Measurements from ENCODE around the gene RTN1.

Gene RTN1

DNA sequence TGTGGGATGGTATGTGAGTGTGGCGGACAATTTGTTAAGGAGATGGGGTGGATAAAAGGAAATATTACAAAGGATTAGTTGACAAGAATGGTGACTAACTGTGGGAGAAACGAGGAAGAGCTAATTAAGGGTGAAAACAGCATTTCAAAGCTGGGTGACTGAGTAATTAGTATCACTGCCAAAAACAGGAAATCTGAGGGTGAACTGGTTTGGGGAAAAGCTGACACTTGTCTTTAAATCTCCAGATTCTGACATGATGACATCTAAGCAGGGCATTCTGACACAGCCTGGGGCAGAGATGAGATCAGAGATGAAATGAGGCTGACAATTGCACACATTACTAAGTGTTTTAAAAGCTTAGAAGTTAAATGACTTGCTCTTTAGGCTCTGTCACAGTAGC is 251.5 kb downstream of the RTN1 start:
- DNase-seq, result no peak

DNA sequence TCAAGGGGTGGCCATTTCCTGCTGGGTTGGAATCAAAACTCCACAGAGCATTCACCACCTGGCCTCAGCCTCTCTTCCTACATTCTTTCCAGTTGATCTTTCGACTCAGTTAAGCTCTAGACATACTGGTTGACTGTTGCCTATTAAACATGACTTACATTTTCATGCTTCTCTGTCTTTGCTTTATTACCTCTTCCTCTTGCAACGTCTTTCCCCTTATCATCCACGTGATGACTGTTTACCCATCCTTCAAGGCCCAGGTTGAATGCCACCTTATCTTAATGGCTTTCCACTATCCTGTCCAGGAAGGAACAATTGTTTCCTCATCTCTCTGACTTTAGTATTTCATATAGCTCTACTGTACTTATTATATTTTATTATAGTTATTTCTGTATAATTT is 269.5 kb downstream of the RTN1 start:
- no peak for DNase-seq

DNA sequence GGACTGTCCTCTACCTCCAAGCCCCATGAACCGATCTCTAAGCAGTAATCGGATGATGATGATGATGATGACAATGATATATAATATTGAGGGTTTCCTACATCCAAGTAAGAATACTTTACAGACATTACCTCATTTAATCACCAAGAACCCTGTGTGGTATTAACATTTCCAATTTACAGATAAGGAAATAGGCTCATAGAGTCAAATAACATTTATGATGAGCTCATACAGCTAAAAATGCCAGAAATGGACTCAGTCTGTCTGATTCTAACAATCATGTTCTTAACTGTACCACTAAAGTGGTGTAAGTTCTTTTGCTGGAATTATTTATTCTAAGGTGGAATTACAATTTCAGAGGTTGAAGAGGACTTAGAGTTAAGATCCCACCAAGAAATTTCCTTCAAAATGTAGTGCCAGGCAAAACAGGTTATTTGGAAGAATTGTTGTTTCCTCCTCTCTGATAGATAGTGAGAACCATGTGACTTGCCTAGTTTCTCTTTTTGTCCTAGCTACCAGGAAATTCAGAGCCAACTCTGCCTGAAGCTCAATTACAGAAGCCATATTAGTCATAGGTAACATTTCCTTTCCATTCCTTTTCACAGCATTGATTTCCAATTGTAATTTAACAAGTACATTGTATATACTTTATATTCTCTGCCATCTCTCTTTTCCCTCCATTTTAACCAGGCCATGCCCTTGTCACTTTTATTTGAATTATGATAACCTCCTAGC is 270.2 kb downstream of the RTN1 start:
- DNase-seq, result no peak

DNA sequence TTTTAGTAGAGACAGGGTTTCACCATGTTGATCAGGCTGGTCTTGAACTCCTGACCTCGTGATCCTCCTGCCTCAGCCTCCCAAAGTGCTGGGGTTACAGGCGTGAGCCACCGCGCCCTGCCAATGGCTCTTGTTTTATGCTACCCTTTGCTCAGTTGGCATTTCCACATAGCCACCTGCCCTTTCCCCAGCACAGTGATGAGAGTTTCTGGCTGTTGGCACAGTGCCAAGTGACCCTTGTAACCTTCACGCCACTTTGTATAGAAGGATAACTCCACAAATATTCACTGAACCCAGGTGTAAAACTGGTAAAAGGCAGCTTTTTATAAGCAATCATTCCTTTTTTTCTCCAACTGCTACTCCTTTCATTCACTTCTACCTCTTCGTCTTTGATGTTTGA is 275.5 kb downstream of the RTN1 start:
- no peak for DNase-seq

DNA sequence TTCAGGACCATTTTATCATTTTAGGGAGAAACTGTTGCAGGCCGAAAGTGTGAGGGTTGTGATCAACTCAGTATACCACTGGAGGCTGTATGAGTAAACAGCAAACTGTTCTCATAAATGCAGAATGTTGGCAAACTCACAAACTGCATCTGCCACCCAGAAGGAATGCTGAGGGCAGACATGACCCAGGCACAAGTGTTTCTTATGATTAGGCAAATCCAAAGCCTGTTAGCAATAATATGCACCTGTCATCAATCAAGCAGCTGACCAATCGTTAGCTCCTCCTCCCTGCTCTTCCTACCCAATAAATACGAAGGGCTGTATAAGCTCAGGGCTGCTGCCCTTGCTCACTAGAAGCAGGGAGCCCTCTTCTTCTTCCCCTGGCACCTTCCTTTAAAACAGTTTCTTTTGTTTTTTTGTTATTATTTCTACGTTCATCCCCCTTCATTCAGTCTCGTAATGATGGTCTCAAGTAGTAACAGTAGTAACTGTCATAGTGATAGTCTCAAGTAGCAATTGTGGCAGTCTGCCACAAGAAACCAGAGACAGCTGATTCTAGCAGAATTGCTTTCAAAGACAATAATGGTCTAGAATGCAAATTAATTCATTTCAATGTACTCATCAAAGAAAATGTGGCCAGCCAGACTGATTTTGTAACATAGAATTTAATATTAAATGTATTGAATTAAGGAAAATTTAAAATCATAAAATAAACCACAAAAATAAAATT is 278.8 kb downstream of the RTN1 start:
- DNase-seq, result no peak

DNA sequence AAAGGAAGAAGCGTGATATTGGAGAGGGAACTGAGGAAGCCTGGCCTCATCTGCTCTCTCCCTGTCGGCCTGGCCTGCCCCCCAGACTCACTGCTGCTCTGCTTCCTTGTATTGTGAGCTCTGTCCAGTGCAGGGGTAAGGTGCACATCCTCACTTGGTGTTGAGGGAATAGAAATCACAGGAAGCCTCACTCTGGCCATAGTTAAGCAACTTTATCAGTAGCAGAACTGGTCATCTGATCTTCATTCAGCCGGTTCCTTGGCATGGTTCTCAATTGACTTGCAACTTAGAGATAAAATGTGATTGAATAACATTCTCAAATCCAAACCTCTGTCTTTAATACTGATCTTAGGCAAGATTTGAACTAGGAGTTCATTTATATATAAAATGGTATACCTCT is 282.5 kb downstream of the RTN1 start:
- DNase-seq, result no peak

DNA sequence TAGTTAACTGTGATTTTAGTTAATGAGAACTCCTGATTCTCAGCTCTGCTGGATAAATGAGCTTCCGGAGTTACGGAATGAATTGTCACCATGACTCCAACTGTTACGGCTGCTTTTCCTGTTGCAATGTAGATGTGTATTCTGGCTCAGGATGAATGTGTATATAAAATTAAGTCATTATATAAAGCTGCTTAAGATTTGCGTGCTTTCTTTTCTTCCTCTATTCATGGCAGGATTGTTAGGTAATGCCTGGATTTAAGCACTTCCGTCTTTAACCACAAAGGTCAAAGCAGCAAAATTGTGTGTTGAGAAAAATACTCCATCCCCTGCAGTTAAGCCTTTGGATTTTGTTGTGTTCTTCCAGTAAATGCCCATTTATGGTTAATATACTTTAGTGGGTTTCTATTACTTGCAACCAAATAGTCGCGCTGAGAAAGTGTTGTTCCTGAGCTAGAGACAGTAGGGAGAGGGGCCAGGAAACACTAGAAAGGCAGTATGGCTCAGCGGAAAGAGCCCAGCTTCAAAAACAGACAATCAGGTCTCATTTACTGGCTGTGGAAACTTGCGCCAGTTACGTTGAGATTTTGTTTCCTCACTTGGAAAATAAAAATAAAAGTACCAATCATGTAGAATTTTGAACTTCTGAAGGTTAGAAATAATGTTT is 284.6 kb downstream of the RTN1 start:
- DNase-seq, result no peak

DNA sequence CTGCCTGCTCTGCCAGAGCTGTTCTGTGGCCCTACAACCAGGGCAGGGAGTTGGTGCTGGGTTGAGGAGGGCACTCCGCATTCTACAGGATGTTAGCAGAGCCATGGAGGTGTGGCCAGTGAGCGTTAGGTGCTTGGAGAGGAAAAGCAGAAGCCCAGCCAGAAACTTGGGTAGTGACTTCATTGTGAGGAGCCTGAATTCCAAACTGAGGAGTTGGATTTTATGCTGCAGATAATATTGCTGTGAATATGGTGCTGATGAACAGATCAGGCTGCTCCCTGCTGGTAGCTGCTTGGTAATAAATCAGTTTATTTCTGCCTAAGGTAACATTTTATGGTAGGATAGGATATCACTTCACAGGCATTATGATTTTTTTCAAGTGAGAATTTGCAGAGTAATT is 286.8 kb downstream of the RTN1 start:
- DNase-seq, result no peak

DNA sequence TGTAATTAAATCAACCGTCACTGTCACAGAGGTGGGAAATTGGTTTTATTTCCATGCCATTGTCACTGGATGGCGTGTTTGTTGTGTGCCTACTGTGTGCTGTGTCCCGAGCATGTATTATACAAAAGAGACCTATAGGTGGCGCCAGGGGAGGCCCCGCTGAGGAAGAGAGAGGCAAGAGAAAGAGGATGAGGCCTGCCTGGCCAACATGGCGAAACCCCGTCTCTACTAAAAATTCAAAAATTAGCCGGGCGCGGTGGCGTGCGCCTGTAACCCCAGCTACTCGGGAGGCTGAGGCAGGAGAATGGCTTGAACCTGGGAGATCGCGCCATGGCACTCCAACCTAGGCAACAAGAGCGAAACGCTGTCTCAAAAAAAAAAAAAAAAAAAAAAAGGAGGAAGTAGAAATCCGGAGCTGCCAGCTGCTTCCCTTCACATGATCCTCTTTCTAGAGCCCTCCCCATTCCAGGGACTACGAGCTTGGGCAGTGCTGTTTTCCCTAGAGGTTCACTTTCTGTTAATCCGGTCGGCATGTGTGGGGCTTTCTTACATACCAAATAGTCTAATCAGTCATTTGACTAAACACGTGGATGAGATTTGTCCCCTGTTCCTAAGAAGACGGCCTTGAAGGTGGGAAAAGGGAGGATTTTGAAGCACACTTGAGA is 287.6 kb downstream of the RTN1 start:
- DNase-seq, result no peak

DNA sequence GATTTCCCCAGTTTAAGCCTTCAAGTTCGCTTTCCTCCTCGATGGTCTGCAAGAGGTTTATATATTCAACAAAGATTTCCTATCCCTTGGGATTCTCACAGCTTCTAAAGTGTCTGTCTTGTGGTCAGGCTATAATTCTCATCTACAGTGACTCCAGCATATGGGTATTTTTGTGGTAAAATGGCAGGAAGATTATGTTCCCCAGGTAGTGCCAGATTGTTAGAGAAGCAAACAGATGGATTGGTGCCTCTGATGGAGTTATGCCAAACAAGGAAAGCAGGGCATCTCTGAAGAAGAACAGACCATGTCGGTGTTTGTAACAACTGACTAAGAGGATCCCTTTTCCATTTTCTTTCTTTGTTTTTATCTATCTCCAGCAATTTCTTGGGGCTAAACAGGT is 288.4 kb downstream of the RTN1 start:
- DNase-seq, result no peak

DNA sequence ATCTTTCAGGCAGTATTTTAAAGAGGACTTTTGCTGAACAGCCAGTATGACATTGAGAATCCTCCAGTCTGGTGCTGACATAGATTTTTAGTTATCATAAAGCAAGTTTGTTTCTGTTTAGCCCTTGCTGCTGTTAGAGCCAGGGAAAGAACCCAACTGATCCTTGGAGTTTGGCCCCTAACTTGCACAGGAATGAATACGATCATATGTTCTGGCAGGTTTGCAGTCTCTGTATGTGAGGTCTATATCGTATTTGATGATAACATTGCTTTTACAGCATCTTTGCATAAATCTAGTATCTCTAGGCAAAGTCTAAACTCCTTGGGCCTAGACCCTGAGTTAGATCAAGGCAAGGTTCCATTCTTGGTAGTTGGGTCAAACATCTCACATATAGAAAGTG is 289.7 kb downstream of the RTN1 start:
- DNase-seq, result no peak

DNA sequence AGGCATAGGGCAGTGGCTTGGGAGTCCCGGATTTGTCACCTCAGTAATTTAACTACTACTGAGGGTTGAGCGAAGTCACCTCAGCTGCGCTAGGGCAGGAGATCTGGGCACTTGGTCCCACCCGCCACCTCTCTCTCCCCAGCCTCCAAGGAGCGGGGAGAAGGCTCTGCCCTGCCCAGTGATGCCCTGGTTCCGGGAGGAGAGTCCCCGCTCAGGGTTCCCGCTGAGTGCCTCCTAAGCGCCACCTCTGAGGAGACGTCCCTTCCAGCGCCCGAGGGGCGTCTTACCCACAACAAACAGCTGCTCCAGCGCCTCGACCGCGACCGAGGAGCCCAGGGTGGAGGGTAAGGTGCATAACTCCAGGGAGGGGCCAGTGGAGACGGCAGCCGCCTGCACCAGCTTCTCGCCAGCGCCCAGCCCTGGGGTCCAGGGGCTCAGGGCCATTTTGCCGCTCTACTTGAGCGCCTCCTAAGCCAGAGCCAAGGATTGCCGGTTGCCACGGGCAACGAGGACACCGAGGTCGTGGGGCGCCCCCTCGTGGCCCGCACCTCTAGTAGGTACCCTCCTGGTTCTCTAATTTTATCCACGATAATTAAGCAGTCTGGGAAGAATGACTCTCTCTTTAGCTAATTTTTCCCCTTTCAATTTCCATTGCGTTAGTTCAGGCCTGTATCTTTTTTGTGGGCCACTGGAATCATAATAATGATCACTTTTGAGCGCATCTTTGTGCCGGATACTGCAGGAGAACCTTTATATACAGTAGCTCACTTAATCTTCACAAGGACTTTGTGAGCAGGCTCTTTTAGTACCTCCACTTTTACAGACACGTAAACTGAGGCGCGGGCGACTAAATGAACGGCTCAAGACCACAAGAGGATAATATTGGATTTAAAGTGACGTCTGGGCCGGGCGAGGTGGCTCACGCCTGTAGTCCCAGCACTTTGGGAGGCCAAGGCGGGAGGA is 294.0 kb downstream of the RTN1 start, which contains the start of gene CCDC175:
TSS of gene CCDC175 (minus strand) at position 481 of the 963 bp plus-strand sequence. CDS start at position 444, 37 bp downstream.
- DNase-seq, result peak; percentile 83

DNA sequence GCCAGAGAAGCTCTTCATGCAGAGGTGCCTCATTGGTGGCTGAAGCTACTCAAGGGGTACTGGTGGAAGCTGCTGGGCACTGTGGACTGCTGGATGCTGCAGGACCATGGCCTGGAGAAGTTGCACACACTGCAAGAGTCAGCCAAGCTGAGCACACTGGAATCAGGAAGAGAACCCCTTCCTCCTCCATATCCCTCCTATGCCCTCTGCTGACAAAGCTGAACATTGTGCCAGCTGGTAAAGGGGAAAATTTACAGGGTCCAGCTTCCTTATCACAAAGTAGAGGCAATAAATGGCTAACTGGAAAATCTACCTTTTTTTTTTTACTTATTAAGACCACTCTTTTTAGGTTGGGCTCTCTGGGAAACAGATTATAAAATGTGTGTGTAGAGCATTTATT is 300.5 kb downstream of the RTN1 start:
- no peak for DNase-seq

DNA sequence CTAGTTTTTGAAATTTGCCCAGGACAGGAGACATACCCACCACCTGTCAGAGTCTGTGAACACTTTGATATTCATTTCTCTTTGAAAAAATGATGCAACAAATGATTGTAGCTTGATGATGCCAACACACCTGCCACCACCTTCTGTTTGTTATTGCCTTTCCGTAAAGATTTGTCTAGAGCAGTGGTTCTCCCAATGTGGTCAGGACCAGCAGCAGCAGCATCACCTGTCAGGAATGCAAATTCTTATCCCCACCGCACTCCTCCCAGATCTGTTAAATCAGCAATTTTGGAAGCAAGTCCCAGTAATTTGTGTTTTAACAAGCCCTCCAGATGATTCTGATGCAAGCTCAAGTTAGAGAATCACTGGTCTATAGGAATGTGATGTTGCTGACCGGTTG is 303.9 kb downstream of the RTN1 start:
- no peak for DNase-seq

DNA sequence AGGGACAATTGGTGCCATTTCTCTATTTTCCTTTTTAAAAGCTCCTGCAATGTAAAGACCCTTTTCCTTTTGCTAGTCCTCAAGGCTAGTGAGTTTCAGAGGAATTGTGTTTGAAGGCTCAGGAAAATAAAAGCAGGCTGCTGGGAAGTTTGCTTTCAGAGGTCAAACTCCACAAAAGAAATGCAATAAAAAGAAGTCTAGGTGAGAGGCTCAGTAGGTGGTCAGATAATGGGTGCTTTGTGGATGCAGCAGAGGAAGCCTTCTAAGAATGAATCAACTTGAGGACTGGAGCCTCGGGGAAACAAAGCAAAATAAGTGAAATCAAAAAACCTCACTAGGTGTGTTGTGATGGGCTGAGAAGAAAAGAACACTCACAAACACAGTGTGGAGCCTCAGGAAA is 304.3 kb downstream of the RTN1 start:
- DNase-seq, result no peak

DNA sequence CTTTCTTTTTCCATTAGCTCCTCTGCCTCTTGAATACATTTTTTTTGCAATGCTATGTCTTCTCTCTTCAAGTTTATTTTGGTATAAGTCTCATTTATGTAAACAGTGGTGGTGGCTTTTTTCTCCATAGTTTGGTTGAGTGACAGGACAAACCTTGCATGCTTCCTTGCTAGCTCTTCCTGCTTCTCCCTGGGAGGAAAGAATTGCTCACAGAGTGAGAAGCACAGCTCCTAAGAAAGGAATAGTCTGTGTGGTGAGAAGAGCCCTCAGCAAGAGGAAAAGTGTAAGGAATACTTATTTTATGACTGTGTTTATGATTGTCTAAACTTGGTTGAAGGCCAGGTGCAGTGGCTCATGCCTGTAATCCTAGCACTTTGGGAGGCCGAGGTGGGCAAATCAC is 305.5 kb downstream of the RTN1 start:
- no peak for DNase-seq

DNA sequence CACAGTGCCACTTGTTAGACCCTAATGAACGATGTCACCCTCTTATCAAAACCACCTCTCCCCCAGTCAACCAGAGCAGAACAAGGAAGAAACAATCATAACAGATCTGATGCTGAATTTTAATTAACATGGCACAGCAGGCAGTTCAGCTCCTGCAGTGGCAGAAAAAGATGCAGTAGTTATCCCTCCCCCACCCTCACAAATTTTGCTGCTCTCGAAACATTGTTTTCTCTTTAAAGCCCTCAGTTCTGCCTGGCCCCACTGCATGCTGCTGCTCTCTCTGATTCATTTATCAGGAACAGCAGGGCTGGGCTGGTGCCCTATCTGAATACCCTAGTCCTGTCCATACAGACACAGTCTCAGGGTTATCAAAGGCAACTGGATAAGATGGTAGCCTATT is 306.2 kb downstream of the RTN1 start:
- DNase-seq, result no peak

DNA sequence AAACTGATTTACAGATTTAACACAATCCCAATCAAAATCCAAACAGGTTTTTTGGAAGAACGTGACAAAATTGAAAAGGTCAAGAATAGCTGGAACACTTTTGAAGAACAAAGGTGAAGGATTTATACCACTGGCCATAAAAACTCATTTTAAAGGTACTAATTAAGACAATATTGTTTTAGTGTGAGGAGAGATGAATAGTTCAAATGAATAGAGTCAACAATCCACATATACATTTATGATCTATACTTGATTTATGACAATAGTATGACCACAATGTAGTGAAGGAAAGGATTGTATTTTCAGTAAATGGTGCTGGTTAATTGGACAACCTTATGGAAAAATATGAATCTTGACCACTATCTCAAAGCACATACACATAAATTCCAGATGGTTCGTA is 323.3 kb downstream of the RTN1 start:
- no peak for DNase-seq
